ENCODE results near the gene DNHD1.

The DNHD1 gene

GRCh38 chr11:6594142-6594768 lies 97.2 kb downstream of the DNHD1 start:
- no peak for DNase-seq

GRCh38 chr11:6596239-6596877 lies 99.3 kb downstream of the DNHD1 start:
- DNase-seq, result no peak

- DNase-seq, result no peak
These were observed 101.5 kb downstream of the DNHD1 start for GRCh38 chr11:6598555-6598954.

GRCh38 chr11:6599449-6599848 lies 102.4 kb downstream of the DNHD1 start:
- DNase-seq, result no peak

GRCh38 chr11:6599881-6600390 lies 102.9 kb downstream of the DNHD1 start:
- no peak for DNase-seq

- no peak for DNase-seq
These were observed 104.0 kb downstream of the DNHD1 start for GRCh38 chr11:6601041-6601461.

- DNase-seq, result no peak
These were observed 105.2 kb downstream of the DNHD1 start for GRCh38 chr11:6602096-6602940.

GRCh38 chr11:6603287-6604080 lies 106.4 kb downstream of the DNHD1 start, which contains the start of the genes ILK and RRP8:
ILK (plus strand) TSS chr11:6603774; CDS start chr11:6604272, 498 bp downstream.
RRP8 (minus strand) TSS chr11:6603616; CDS start chr11:6603502, 114 bp downstream.
- DNase-seq, result peak; percentile 85

- peak; percentile 63 for DNase-seq
These were observed 107.1 kb downstream of the DNHD1 start for GRCh38 chr11:6604081-6604626.

GRCh38 chr11:6604790-6605189 lies 107.7 kb downstream of the DNHD1 start:
- DNase-seq, result no peak

GRCh38 chr11:6606471-6607189 lies 109.5 kb downstream of the DNHD1 start:
- peak; percentile 96 for DNase-seq

- peak; percentile 57 for DNase-seq
These were observed 110.2 kb downstream of the DNHD1 start for GRCh38 chr11:6607190-6607795.

- DNase-seq, result peak; percentile 60
These were observed 110.9 kb downstream of the DNHD1 start for GRCh38 chr11:6608011-6608410.

- no peak for DNase-seq
These were observed 111.8 kb downstream of the DNHD1 start for GRCh38 chr11:6608726-6609501.

GRCh38 chr11:6609502-6610015 lies 112.5 kb downstream of the DNHD1 start:
- no peak for DNase-seq

GRCh38 chr11:6610591-6610990 lies 113.5 kb downstream of the DNHD1 start:
- no peak for DNase-seq

GRCh38 chr11:6611092-6611962 lies 114.2 kb downstream of the DNHD1 start:
- DNase-seq, result peak; percentile 5

- DNase-seq, result no peak
These were observed 114.8 kb downstream of the DNHD1 start for GRCh38 chr11:6611963-6612212.
